ENCODE measurements around the gene MMP20.

The MMP20 gene

GRCh38 chr11:102552020-102552419 lies 73.1 kb downstream of the MMP20 start:
- no peak for DNase-seq

GRCh38 chr11:102551169-102551781 lies 73.9 kb downstream of the MMP20 start:
- DNase-seq: no peak

GRCh38 chr11:102546923-102547471 lies 78.1 kb downstream of the MMP20 start:
- no peak for DNase-seq

GRCh38 chr11:102546427-102546826 lies 78.7 kb downstream of the MMP20 start:
- DNase-seq: no peak

- no peak for DNase-seq
Measured at GRCh38 chr11:102545701-102546100, 79.4 kb downstream of the MMP20 start.

GRCh38 chr11:102544594-102544993 lies 80.5 kb downstream of the MMP20 start:
- DNase-seq: no peak

- no peak for DNase-seq
Measured at GRCh38 chr11:102539567-102539966, 85.6 kb downstream of the MMP20 start.

GRCh38 chr11:102538932-102539331 lies 86.2 kb downstream of the MMP20 start:
- DNase-seq: no peak

- no peak for DNase-seq
Measured at GRCh38 chr11:102534261-102534872, 90.8 kb downstream of the MMP20 start.

GRCh38 chr11:102530558-102530957 lies 94.6 kb downstream of the MMP20 start, which contains the start of gene MMP7:
TSS of gene MMP7 (minus strand) at chr11:102530747. CDS start at chr11:102530700, 47 bp downstream.
- no peak for DNase-seq

GRCh38 chr11:102528618-102529017 lies 96.5 kb downstream of the MMP20 start:
- no peak for DNase-seq

- DNase-seq: no peak
Measured at GRCh38 chr11:102527684-102528083, 97.4 kb downstream of the MMP20 start.

- DNase-seq: no peak
Measured at GRCh38 chr11:102527041-102527440, 98.1 kb downstream of the MMP20 start.
